GM18868 (cell line): ENCODE data around the gene TMEM171.

Source experiments
- ATAC-seq: cut with Tn5 transposase; IDR thresholded peaks from one replicate; pipeline ENCODE4 v1.9.1; 2021; ENCODE audit warnings: mild to moderate bottlenecking, moderate library complexity; ENCODE audit not compliant: unreplicated experiment

TMEM171 gene

GRCh38 chr5:73119451-73120157 is 771 bp upstream of the TMEM171 start:
- ATAC-seq, result no peak

DNA sequence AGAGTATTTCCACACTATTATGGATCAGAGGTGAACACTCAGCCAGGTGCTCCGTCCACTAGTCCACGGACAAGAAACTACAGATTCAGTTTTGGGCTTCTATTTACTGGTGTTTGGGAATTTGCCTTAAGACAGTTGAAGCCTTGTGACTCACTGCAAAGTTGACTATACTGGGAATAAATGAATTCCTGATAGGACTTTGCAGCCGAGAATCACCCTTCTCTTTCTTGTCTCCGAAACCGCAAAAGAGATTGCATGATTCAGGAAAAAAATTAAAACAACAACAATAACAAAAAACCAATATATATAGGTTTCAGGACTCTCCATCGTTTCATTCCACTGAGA is 716 bp downstream of the TMEM171 start:
- ATAC-seq, result no peak

- no peak for ATAC-seq
Observed at GRCh38 chr5:73122875-73123810, 2.8 kb downstream of the TMEM171 start.

DNA sequence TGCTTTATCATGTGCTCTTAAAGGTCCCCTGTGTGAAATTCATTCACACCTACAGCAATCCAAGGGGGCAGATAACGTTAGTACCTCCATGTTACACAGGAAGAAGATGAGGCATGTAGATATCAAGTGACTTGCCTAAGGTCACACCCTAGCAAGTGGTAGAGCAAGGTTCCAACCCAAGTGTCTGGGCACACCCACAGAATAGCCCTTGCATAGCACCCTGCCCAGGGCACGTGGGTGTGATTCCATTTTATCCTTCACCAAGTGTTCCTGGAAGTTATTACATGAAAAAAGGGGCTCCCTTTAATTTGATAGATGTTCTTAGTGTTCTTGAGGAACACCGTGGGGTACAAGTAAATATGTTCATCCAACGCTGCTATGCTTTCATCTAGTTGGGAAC is 4.9 kb downstream of the TMEM171 start:
- no peak for ATAC-seq

DNA sequence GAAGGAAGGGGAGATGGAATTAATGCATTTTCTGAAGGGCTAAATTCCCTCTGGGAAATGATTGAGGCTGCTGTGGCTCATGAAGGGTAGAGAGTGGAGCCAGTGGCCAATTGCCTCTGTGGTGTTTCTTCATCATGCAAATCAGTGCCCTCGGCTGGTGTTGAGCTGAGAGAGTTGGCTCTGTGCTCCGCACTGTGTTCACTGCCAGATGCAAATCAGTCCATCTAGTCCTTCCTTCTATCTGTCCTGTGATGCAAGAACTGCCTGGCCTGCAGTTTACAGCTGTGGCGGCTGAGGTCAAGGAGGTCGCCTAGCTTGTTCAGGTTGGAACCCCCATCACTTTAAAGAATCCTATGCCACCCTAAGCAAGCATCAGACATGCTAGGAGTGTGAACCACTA is 6.0 kb downstream of the TMEM171 start:
- ATAC-seq, result no peak

DNA sequence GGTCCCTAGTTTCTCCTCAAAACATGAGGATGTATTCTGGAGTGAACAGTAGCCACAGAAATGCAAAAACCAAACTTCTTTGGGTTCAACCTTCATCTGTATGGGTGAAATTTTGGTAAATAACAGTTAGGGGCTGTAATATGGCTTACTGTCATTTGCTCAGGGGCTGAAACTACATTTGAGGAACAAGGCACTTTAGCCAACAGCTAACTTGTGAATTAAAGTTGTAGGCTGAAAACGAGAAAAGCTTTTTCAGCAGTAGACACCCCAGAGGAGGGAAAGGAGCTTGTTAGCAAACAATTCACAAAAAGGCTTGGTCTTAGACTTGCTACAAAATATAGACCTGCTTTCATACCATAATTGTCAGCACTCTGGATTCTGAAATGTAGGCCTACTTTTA is 6.6 kb downstream of the TMEM171 start:
- no peak for ATAC-seq

DNA sequence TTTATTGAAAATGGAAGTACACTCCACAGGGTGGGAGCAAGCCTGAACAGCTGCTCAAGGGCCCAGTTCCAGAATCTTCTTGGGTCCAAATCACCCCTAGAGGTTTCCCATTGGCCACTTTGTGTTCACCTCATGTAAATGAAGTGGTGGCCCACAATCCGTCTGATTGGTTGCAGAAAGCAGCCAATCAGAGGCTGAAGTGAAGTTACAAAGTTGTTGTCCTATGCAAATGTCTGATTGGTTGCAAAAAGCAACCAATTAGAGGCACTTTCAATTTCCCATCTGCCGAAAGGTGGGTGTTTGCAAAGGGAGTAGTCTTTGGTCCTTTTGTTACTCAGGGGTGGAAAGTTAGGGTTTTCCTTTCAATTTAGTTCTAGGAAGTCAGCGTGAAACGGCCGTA is 8.8 kb downstream of the TMEM171 start:
- ATAC-seq, result no peak

DNA sequence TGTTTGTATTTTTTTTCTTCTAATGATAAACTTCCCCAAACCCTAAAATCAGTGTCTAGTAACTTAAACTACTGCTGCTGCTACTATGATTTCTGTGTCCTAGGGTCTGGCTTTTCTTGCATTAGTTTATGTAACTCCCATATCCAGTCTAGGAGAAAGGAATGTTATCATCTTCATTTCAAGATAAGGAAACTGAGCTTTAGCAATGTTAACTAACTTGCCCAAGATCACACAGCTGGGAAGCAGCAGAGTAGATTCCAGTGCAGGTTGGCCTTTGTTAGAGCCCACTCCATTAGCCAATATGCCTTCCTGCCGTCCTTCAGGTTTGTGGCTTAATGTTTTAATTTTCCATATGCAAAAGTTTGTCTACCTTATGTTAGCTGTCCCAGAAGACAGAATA is 10.4 kb downstream of the TMEM171 start:
- ATAC-seq, result no peak

- no peak for ATAC-seq
Observed at GRCh38 chr5:73131711-73132425, 11.5 kb downstream of the TMEM171 start.

GRCh38 chr5:73132759-73133158 is 12.4 kb downstream of the TMEM171 start:
- no peak for ATAC-seq

- ATAC-seq, result no peak
Observed at GRCh38 chr5:73135021-73135420, 14.6 kb downstream of the TMEM171 start.

GRCh38 chr5:73135429-73136054 is 15.2 kb downstream of the TMEM171 start:
- no peak for ATAC-seq

DNA sequence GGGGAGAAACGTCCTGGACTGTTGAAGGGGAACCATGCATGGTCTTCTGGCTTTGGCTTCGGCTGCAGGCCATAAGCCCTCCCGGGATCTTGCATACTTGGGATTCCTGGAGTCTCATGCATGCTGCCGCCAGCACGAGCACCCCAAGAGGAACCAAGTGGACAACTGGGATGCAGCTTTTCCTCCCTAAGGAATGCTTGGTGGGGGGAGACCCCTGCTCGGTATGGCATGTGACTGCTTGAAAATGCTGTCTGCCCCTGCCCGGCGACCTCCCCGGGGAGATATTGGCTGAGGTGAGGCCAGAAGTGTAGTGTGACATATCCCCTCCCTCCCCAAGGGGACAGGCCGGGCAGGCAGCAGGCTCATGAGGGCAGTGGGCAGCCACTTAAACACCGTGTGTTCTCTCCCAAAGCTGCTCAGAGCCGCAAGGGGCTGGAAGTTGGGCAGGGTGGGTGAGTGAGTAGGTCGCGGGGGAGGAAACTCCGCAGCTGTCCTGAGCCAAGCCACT is 15.7 kb downstream of the TMEM171 start:
- ATAC-seq, result no peak

GRCh38 chr5:73137563-73138530 is 17.5 kb downstream of the TMEM171 start:
- no peak for ATAC-seq

DNA sequence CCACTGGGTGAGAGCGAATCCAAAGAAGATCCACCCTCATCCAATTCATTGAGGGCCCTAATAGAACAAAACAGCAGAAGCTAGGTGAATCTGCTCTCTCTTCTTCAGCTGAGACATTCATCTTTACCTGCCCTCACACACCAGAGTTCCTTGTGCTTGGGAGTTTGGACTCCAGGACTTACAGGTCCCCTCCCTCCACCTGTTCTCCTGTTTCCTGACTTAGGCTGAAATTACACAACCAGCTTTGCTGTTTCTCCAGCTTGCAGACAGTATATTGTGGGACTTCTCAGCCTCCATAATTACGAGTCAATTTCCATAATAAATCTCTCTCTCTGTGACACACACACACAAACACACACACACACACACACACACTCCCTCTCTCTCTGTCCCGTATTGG is 19.1 kb downstream of the TMEM171 start:
- ATAC-seq, result no peak

DNA sequence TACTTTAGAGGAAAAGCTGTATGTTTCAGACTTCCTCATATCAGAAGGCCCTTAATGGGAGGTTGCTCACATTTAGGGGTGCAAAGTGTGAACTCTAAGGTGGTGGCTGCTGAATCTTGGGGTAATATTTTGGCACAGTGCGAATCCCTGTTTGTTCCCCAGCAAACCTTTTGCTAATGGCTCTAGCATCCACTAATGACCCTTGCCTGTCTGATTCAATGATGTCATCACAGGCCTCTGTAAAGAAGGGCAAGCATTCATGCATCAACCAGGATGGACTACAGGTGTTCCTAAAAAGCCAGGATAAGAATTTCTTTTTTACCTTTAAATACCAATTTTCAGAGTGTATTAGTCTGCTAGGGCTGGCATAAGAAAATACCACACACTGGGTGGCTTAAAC is 20.4 kb downstream of the TMEM171 start:
- ATAC-seq, result no peak

GRCh38 chr5:73142035-73142434 is 21.7 kb downstream of the TMEM171 start:
- no peak for ATAC-seq

- ATAC-seq, result no peak
Observed at GRCh38 chr5:73143716-73144115, 23.3 kb downstream of the TMEM171 start.

DNA sequence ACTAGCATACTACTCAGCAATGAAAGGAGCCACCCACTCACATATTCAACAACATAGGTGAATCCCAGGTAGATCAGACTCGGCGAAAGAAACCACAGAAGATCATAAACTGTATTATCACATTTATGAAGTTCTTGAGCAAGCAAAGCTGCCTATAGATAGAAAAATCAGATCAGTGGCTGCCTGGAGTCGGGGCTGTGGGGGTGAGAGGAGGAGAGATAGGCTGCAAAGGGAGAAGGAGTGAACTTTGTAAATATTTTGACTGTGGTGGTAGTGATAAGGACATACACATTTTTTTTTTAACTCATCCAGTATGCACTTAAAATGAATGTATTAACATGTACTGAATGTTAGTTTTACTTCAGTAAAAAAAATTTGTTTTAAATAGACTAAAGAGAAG is 29.2 kb downstream of the TMEM171 start:
- no peak for ATAC-seq

DNA sequence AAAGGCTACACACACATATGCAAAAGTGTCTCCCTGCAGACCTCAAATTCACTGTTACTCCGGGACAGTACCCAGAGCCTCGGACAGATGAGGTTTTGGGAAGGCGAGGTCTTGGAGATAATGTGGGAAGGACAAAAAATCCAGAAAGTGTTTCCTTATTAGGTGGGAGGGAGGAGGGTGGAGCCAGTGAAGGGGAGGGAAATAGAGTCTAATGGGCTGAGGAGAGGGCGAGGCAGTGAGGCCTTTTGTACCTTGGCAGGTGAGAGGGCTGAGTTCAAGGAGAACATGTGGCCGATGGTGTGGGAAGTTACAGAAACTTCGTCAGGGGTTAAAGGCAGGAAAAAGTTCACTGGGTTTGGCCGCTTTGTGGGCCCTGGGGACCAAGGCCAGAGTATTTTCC is 30.5 kb downstream of the TMEM171 start:
- no peak for ATAC-seq
